Measurements from ENCODE around the gene ASTE1.
"Not testable (repeated sequence)": the region's sequence is repeated elsewhere in the genome, so short reads cannot be mapped to it uniquely, and the experiment has no call there.

ASTE1 gene

DNA sequence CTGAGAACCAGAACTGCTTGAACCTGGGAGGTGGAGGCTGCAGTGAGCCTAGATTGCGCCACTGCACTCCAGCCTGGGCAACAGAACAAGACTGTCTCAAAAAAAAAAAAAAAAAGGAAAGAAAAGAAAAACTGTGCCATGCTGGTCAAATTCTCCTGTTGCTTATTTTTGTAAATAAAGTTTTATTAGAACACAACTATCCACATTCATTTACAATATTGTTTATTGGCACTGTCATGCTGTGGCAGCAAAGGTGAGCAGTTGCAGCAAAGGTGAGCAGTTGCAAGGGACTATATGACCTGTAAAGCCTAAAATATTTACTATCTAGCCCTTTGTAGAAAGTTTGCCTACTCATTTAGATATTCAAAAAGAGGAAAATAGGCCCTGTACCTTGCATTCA is 18.3 kb downstream of the ASTE1 start:
- no peak for DNase-seq

DNA sequence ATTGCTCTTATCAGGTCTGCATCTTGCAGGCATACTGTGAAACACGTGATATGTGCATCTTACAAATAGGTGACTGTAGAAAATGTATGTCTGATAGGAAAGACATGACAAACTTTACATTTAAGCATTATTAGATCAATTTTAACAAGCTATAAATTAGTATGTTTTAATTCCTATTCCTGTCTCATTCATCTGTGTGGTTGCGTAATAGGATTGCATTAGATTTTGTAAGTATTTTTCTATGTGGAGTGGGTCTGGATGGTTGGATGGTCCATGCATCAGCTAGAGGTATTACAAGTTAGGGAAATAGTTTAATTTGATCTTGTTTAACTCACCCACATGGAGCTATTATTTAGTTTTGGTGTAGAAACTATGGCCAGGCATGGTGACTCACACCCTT is 18.8 kb downstream of the ASTE1 start:
- DNase-seq: no peak

- no peak for DNase-seq
Measured at GRCh38 chr3:131007256-131007655, 19.4 kb downstream of the ASTE1 start.

DNA sequence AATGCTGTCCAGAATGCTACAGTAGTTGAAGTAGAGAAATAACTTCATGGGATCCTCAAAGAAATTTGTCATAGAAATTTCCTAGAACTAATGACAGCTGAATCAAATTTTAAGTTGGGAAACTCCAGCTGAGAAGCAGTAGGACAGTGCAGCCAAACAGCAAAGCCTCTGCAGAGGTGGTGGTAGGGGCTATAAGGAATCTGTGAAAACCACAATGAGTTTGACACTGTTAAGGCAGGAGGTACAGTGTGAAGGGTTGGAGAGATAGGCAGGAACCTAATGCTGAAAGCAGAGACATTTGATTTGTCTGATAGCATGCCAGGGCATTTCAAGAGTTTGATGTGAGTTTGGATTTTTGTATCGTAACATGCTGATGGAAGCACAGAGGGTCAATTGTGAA is 22.0 kb downstream of the ASTE1 start:
- no peak for DNase-seq

DNA sequence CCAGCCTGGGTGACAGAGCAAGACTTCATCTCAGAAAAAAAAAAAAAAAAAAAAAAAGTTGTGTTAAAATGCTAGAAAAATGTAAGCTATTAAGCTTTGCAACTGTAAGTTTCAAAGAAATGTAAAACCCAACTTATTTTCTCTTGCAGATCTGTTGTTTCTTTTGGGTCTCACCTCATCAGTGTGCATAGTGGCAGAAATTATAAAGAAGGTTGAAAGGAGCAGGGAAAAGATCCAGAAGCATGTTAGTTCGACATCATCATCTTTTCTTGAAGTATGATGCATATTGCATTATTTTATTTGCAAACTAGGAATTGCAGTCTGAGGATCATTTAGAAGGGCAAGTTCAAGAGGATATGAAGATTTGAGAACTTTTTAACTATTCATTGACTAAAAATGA is 25.6 kb downstream of the ASTE1 start:
- no peak for DNase-seq

GRCh38 chr3:130997289-130997688 is 29.3 kb downstream of the ASTE1 start:
- DNase-seq: no peak

GRCh38 chr3:130992344-130992743 is 34.3 kb downstream of the ASTE1 start:
- no peak for DNase-seq

- DNase-seq: no peak
Measured at GRCh38 chr3:130991126-130991525, 35.5 kb downstream of the ASTE1 start.

DNA sequence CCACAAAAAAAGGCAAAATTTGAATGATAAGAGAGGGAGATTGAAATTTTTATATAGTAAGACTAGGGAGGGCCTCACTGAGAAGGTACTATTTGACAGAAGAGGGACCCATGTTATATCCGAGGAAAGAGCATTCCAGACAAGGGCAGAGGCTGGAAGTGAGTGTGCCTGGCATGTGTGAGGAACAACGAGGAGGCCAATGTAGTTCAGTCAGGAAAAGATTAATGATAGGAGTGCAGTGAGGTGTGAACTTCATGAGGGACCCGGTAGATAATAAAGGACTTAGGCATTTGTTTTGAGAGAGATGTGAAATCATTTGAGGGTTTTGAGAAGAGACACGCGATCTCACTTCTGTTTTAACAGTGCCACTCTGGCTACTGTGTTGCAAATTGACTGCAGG is 36.3 kb downstream of the ASTE1 start:
- no peak for DNase-seq

DNA sequence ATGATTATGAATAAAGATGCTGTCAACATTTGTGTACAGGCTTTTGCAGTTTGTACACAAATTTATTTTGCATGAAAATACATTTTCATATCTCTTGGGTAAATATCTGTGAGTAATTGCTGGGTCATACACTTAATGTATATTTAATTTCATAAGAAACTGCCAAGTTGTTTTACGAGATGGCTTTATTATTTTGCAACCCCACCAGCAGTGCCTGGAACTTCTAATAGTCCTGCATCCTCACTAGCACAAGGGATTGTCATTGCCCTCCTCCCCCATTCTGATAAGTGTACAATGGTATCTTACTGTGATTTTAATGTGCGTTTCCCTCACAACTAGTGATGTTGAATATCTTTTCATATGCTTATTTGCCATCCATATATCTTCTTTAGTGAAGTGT is 45.2 kb downstream of the ASTE1 start:
- DNase-seq: no peak

- DNase-seq: no peak
Measured at GRCh38 chr3:130979117-130979516, 47.5 kb downstream of the ASTE1 start.

DNA sequence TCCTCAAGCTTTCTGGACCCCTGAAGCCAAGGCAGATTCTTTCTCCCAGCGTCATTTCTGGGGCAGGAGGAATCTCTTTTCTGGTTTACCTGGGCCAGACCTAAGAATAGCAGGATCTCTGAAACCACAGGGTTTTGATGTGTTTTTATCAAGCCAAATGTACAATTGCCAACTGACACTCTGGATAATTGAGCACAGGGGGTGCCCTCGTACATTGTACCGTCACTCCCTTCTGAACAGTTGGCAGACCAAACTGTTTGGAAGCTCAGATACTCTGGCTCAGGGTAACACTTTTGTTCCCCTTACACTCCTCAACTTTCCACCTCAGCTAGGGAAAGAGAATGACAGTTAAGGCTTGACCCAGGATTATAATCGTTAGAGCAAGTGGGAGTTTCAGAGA is 49.9 kb downstream of the ASTE1 start:
- no peak for DNase-seq

DNA sequence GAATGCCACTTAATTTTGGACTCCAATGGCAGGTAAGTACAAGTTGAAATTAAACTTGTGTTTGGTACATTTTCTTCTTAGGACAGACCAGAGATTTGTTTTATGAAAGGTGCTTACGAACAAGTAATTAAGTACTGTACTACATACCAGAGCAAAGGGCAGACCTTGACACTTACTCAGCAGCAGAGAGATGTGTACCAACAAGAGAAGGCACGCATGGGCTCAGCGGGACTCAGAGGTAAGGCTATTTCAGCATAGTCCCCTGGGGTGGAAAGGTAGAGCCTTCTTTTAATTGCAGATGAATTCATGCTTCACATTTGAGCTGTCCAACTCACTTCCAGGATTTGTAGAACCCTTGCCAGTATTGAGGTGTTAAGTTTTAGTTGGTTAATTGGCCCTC is 51.4 kb downstream of the ASTE1 start:
- DNase-seq: no peak

GRCh38 chr3:130974201-130974600 is 52.4 kb downstream of the ASTE1 start:
- no peak for DNase-seq

DNA sequence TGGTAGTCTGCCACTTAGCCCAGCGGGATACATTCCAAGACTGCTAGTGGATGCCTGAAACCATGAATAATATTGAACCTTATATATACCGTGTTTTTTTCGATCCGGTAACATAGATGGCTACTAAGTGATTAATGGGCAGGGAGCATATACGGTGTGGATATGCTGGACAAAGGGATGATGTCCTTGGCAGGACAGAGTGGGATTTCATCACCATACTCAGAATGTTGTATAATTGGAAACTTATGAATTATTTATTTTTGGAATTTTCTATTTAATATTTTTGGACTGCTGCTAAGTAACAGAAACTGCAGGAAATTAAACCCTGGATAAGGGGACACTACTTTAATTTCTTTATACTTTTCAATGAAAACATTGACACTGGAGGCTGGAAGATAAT is 53.2 kb downstream of the ASTE1 start:
- DNase-seq: no peak

DNA sequence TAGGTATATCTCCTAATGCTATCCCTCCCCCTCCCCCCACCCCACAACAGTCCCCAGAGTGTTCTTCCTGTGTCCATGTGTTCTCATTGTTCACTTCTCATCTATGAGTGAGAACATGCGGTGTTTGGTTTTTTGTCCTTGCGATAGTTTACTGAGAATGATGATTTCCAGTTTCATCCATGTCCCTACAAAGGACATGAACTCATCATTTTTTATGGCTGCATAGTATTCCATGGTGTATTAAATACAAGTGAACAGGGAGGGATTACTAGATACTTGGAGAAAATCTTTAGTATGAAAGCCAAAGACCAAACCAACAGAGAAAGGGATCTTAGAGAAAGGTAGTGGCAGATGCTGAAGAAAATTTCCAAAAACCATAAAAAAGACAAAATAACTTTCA is 54.0 kb downstream of the ASTE1 start:
- not testable (repeated sequence) for DNase-seq

- no peak for DNase-seq
Measured at GRCh38 chr3:130971208-130971607, 55.4 kb downstream of the ASTE1 start.

GRCh38 chr3:130969621-130970020 is 57.0 kb downstream of the ASTE1 start:
- no peak for DNase-seq

GRCh38 chr3:130968221-130968620 is 58.4 kb downstream of the ASTE1 start:
- DNase-seq: no peak

DNA sequence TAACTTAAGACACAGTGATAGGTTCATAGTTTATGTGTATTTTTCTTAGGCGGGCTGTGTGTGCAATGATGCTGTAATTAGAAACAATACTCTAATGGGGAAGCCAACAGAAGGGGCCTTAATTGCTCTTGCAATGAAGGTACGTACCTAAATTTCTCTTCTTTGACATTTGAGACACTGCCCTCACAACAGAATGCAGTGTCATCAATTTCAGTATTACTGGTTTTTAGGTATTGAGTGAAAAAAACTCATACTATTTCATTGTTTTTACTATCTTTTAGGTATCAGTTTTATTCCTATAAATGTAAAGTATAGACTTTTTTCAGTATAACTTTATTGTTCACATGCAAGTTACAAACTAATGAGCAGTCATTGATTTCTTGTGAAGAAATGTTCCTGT is 59.3 kb downstream of the ASTE1 start:
- DNase-seq: no peak

DNA sequence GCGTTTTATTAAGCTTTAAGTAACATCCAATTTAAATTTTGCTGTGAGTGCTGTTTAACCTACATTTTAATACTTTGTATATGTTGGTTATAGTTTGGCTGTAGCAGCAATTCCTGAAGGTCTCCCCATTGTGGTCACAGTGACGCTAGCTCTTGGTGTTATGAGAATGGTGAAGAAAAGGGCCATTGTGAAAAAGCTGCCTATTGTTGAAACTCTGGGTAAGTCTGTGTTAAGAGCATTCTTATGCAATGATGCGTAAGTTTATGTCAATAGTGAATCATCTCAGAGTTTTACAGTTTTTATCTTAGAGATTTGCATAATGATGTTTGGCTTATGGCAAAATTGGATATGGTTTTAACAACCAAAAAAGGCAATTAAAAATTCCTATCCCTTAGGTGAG is 62.7 kb downstream of the ASTE1 start:
- no peak for DNase-seq
